ENCODE measurements around the gene DLK2. TPM values are rescaled to one million over a fixed set of nuclear protein-coding genes. Genes with fewer than 3 reads are reported as not detected.

The DLK2 gene
- total RNA-seq, 1 experiment from 2014 or later, result 30.2 TPM

- Mint-ChIP-seq H3K9me3 (ENCODE audit: unreplicated experiment) (no peaks in the 10 kb centered on the region), H3K27me3 (ENCODE audit: insufficient read depth, unreplicated experiment) (no peaks in the 10 kb centered on the region), H3K4me3 (ENCODE audit: unreplicated experiment) (peak overlapping the region; percentile 45), H3K36me3 (ENCODE audit: insufficient read depth, unreplicated experiment) (peaks cover 24% of the 10 kb centered on the region), H3K27ac (ENCODE audit: low read depth, unreplicated experiment) (peak overlapping the region; percentile 50), H3K4me1 (ENCODE audit: insufficient read depth, unreplicated experiment) (peaks cover 58% of the 10 kb centered on the region)
- ChIA-PET CTCF (interaction anchor here (0.6 to 9.0 kb wide), 4 partner anchors 13 to 233 kb away, joined by 3 to 102 read pairs (median 48); partner anchors contain the start of gene DLK2), POLR2A (interaction anchor here (0.5 to 9.6 kb wide), 15 partner anchors 12 to 325 kb away, joined by 3 to 209 read pairs (median 4); partner anchors contain the start of genes ABCC10, DLK2, GTPBP2 and POLR1C)
- DNase-seq (ENCODE audit: unreplicated experiment), result peak; percentile 84
- intact Hi-C loops (cut with micrococcal nuclease), result no loop called here
- no TSS peak for BruUV-seq (replicated peaks)
- TF ChIP-seq CTCF (IDR thresholded peaks at IDR 0.05; ENCODE audit: unreplicated experiment), result no peak
These were observed 36.7 kb upstream of the DLK2 start for GRCh38 chr6:43491750-43492661.

DNA sequence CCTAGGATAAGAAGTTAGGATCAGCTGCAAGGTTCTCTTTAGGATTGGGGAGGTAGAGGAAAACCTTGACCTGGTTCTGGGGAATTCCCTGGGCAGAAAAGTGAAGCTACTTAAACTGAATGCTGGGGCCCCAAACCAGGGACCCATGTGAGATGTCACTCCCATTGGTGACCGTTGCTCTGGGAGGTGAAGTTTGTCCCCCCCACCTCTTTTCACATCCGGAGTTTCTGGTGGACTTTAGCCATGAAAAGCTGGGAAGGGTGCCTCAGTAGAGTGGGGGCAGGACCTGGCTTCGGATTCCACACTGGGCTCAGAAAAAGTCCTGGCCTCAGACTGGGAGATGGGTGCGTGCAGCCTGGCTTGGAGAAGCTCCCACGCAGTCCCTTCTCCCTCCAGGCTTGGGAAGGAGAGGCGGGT lies 35.2 kb upstream of the DLK2 start:
- POLR2A ChIA-PET, result interaction anchor here (1.4 to 9.6 kb wide), 5 partner anchors 10 to 63 kb away, joined by 3 to 209 read pairs (median 10); partner anchors contain the start of genes ABCC10, DLK2, POLR1C and TJAP1
- peak overlapping the region; percentile 58 for H3K27ac Mint-ChIP-seq (ENCODE audit: low read depth, unreplicated experiment)

DNA sequence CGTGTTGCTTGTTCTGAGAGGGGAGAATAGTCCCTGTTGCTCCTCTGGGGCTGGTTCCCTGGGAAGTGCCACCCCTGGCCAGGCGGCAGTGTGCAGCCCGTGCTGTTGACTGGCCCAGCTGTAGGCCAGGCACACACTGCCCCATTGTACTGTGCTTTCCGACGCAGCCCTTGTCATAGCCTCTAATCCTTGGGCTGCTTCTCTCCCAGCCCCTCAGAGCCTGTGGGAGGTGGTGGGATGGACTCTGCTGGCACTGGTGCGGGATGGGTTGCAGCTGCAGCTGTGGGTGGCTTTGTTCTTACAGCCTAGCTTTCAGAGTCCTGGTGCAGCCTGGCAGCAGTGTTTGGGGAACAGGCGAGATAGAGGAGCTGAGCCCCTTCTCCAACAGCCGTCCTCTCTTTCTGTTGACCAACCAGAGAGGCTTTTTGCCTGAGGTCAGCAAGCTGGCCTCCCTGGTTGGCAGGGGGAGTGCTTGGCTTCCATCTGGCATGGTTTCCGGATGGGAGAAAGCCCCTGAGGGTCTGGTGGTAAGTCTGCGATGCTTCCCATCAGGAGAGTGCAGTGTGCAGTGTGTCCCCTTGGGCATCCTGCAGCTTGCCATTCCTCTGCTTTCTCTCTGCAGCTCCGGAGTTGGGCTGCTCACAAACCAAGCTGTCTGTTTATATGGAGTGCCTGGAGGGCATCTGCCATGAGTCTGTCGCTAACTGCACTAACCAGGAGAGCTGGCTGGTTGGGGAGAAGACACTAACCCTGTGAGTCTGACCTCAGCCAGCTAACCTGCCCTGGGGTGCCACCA lies 34.1 kb upstream of the DLK2 start:
- no peak overlapping the region for H3K4me3 Mint-ChIP-seq (ENCODE audit: unreplicated experiment)
- ChIA-PET POLR2A (interaction anchor here (0.6 to 3.6 kb wide), 3 partner anchors 8 to 27 kb away, joined by 3 to 10 read pairs (median 3); partner anchors contain the start of genes POLR1C and YIPF3), CTCF (interaction anchor here (0.6 to 1.1 kb wide), 4 partner anchors 13 to 598 kb away, joined by 3 to 5 read pairs (median 4); partner anchors contain the start of gene TJAP1)
- H3K36me3 Mint-ChIP-seq (ENCODE audit: insufficient read depth, unreplicated experiment), result peaks cover 25% of the 10 kb centered on the region
- H3K27ac Mint-ChIP-seq (ENCODE audit: low read depth, unreplicated experiment), result peak overlapping the region; percentile 58
- intact Hi-C loops (cut with micrococcal nuclease), result no loop called here
- no peak for DNase-seq (ENCODE audit: unreplicated experiment)
- peaks cover 37% of the 10 kb centered on the region for H3K4me1 Mint-ChIP-seq (ENCODE audit: insufficient read depth, unreplicated experiment)
- no peak for TF ChIP-seq CTCF (IDR thresholded peaks at IDR 0.05; ENCODE audit: unreplicated experiment)
- no peaks in the 10 kb centered on the region for H3K27me3 Mint-ChIP-seq (ENCODE audit: insufficient read depth, unreplicated experiment)
- no peaks in the 10 kb centered on the region for H3K9me3 Mint-ChIP-seq (ENCODE audit: unreplicated experiment)
- no TSS peak for BruUV-seq (replicated peaks)

More for the DNA sequence above, 35.2 kb upstream of the DLK2 start:
- Mint-ChIP-seq H3K4me3 (ENCODE audit: unreplicated experiment) (no peak overlapping the region), H3K27me3 (ENCODE audit: insufficient read depth, unreplicated experiment) (no peaks in the 10 kb centered on the region), H3K36me3 (ENCODE audit: insufficient read depth, unreplicated experiment) (peaks cover 25% of the 10 kb centered on the region), H3K9me3 (ENCODE audit: unreplicated experiment) (no peaks in the 10 kb centered on the region), H3K4me1 (ENCODE audit: insufficient read depth, unreplicated experiment) (peaks cover 46% of the 10 kb centered on the region)
- TF ChIP-seq CTCF (IDR thresholded peaks at IDR 0.05; ENCODE audit: unreplicated experiment), result no peak
- DNase-seq (ENCODE audit: unreplicated experiment), result no peak
- CTCF ChIA-PET, result interaction anchor here (0.6 to 9.0 kb wide), 5 partner anchors 15 to 128 kb away, joined by 3 to 93 read pairs (median 3); partner anchors contain the start of gene DLK2
- intact Hi-C loops (cut with micrococcal nuclease), result no loop called here
- BruUV-seq (replicated peaks), result no TSS peak

Data from MCF 10A (cell line).